ENCODE data around the gene INAFM2. TPM values are rescaled to one million over a fixed set of nuclear protein-coding genes. Genes with fewer than 3 reads are reported as not detected.

INAFM2 gene
- total and polyA plus RNA-seq, 12 donors = 19.8 to 63.9 (median 40.9) TPM

DNA sequence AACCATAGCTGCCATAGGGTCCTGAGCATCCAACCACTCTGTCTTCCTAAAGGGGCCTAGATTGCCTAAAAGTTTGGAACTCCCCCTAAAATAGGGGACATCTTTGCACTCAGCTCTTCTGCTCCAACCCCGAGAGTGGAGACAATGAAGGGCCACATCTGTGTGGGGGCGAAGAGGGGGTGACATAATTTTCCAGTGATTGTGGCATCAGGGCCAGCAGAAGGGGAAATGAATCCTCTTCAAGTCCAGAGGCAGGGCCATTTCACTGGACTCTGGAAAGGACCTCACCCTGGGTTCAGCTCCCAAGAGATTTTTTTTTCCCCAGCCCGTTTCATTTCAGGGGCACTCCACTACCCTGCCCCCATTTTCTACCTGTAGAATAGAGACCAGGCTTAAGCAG lies 36.0 kb upstream of the INAFM2 start:
- TF ChIP-seq CTCF (IDR thresholded peaks at IDR 0.05) = no peak
- peaks cover 4 to 38% (median 25%) of the 10 kb centered on the region in 7 donors for H3K27me3 ChIP-seq
- peaks cover 13 to 50% (median 39%) of the 10 kb centered on the region in 9 donors for H3K4me1 ChIP-seq
- no peaks in the 10 kb centered on the region for H3K9me3 ChIP-seq
- 90 to 93% methylated on average over 3 of the region's 3 CpGs for WGBS, 2 donors
- no peak overlapping the region for H3K4me3 ChIP-seq
- intact Hi-C loops (cut with DNase I) = no loop called here
- no peak for DNase-seq
- H3K36me3 ChIP-seq = peaks cover 0 to 45% (median 0%) of the 10 kb centered on the region in 9 donors
- no peak for ATAC-seq
- H3K27ac ChIP-seq = no peak overlapping the region

DNA sequence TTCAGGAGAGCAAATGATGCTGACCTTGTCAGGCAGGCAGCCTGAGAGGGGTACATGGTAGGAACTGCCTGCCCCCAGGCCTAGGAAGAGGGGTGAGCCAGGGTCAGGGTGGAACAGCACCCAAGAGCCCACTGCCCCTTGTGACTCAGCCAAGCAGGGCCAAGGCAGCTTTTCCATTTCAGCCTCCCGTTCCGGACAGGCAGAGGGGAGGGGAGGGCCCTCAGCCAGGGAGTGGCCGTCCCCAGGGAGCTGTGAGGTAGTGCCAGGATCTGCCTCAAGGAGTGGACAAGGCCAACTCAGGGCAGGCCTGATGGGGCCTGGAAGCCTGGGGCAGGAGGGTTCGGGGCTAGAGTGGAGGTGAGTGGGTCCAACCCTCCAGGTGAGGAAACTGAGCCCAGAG lies 35.5 kb upstream of the INAFM2 start:
- 64 to 66% methylated on average over 4 of the region's 4 CpGs for WGBS, 2 donors
- H3K36me3 ChIP-seq = peaks cover 0 to 50% (median 0%) of the 10 kb centered on the region in 9 donors
- H3K27ac ChIP-seq = no peak overlapping the region
- TF ChIP-seq CTCF (IDR thresholded peaks at IDR 0.05) = no peak
- ATAC-seq (peak in 1 of 8 donors; percentile 17), DNase-seq (no peak)
- no peaks in the 10 kb centered on the region for H3K9me3 ChIP-seq
- intact Hi-C loops (cut with DNase I) = no loop called here
- no peak overlapping the region for H3K4me3 ChIP-seq
- H3K27me3 ChIP-seq = peaks cover 0 to 33% (median 23%) of the 10 kb centered on the region in 7 donors
- H3K4me1 ChIP-seq = peaks cover 9 to 48% (median 35%) of the 10 kb centered on the region in 9 donors

DNA sequence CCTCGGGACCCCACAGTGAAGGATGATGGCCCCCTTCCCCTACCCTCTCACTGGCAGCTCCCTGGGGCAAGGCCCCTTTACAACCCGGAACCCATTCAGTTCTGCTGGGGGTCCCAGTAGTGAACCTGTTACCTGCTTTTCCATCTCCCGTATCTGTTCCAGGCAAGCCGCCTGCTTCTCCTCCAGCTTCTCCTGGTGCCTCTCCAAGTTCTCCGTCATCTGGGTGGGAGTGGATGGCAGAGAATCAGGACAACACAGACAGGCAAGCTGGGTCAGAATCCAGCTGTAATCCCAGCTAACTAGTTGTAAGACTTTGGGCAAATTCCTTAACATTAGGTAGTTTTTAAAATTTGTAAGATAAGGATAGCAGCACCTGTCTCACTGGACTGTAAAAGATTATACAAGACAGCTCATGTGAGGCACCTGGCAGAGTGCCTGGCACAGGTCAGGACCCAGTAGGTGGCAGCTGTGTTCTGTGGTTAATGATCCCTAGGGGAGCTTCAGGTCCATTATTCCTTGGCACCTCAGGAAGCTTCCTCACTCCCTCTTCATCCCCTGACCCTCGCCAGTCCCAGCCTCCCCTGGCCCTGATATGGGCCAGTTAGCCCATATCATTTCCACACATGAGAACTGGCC lies 34.2 kb upstream of the INAFM2 start:
- H3K9me3 ChIP-seq = no peaks in the 10 kb centered on the region
- DNase-seq (no peak), ATAC-seq (peak in 3 of 8 donors; percentile 21 to 32 (median 21))
- H3K36me3 ChIP-seq = peaks cover 0 to 63% (median 0%) of the 10 kb centered on the region in 9 donors
- intact Hi-C loops (cut with DNase I) = no loop called here
- WGBS, 2 donors = 53 to 65% methylated on average over 6 of the region's 6 CpGs
- peaks cover 0 to 22% (median 12%) of the 10 kb centered on the region in 7 donors for H3K27me3 ChIP-seq
- H3K27ac ChIP-seq = no peak overlapping the region
- peak in 4 of 9 donors; percentile 16 to 41 (median 30) for TF ChIP-seq CTCF (IDR thresholded peaks at IDR 0.05)
- no peak overlapping the region for H3K4me3 ChIP-seq
- H3K4me1 ChIP-seq = peaks cover 7 to 45% (median 31%) of the 10 kb centered on the region in 9 donors

DNA sequence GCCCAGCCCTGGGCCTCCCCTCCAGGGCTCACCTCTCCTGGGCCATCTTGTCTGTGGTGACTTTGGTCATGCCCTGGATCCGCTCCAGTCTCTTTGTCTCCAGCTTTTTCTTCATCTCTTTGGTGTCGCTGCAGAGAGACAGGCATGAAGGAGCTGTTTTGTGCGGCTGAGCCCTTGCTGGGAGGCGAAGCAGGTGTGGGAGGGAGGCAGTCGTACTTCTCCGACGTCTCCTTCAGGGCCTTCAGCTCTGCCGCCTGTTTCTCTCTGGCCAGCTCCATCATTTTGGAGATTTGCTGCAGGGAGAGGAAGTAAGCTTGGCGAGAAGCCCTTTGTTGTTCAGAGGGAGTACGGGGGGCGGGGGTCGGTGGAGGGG lies 33.0 kb upstream of the INAFM2 start:
- H3K4me3 ChIP-seq = peak overlapping the region in 5 of 10 donors; percentile 31 to 56 (median 42)
- peaks cover 0 to 75% (median 0%) of the 10 kb centered on the region in 9 donors for H3K36me3 ChIP-seq
- H3K27me3 ChIP-seq = peaks cover 0 to 23% (median 10%) of the 10 kb centered on the region in 7 donors
- WGBS, 2 donors = 38 to 55% methylated on average over 10 to 12 of the region's 12 CpGs
- H3K9me3 ChIP-seq = no peaks in the 10 kb centered on the region
- no peak for ATAC-seq
- intact Hi-C loops (cut with DNase I) = no loop called here
- no peak for DNase-seq
- TF ChIP-seq CTCF (IDR thresholded peaks at IDR 0.05) = no peak
- peaks cover 7 to 45% (median 34%) of the 10 kb centered on the region in 9 donors for H3K4me1 ChIP-seq
- no peak overlapping the region for H3K27ac ChIP-seq

Measured in heart right ventricle (tissue), 16 donors.